GM23338 (cell line): ENCODE data around the gene NEK6. TPM values are rescaled to one million over a fixed set of nuclear protein-coding genes. Genes with fewer than 3 reads are reported as not detected.

Experiments used
- ATAC-seq: fragments of 200-7000 bp; cut with Tn5 transposase; 3 replicates; pipeline ENCODE4 v1.9.1; 2020
- DNase-seq: peaks from one replicate; pipeline ENCODE4 v3.0.0-alpha.2; 2015; ENCODE audit warnings: low spot score
- H2AFZ ChIP-seq: fragments of 200-600 bp; sonication (generic); 2 replicates; pipeline ENCODE4 v1.8.0; 2016; ENCODE audit warnings: antibody characterized with exemption, mild to moderate bottlenecking, moderate library complexity
- H3F3A ChIP-seq: fragments of 200-600 bp; sonication (generic); replicated peaks from 2 replicates; pipeline ENCODE4 v1.8.0; 2017; ENCODE audit warnings: antibody characterized with exemption, mixed run types, low read depth
- H3K27ac ChIP-seq: fragments of 200-600 bp; sonication (generic); 2 replicates; pipeline ENCODE4 v1.6.1; 2016; ENCODE audit warnings: low read depth
- H3K27me3 ChIP-seq: fragments of 200-600 bp; sonication (generic); 2 replicates; pipeline ENCODE4 v1.8.0; 2016; ENCODE audit warnings: mild to moderate bottlenecking, mixed run types, moderate library complexity; ENCODE audit not compliant: insufficient read depth
- H3K36me3 ChIP-seq: fragments of 200-600 bp; sonication (generic); 2 replicates; pipeline ENCODE4 v1.8.0; 2016; ENCODE audit warnings: mild to moderate bottlenecking; ENCODE audit not compliant: insufficient read depth
- H3K4me1 ChIP-seq: fragments of 200-600 bp; sonication (generic); 2 replicates; pipeline ENCODE4 v1.8.0; 2016; ENCODE audit warnings: mild to moderate bottlenecking, moderate library complexity; ENCODE audit not compliant: insufficient read depth
- H3K4me2 ChIP-seq: fragments of 200-600 bp; sonication (generic); 2 replicates; pipeline ENCODE4 v1.7.1; 2017; ENCODE audit warnings: mixed run types
- H3K4me3 ChIP-seq: fragments of 200-600 bp; sonication (generic); 2 replicates; pipeline ENCODE4 v1.6.1; 2016; ENCODE audit warnings: mixed run types
- H3K79me2 ChIP-seq: fragments of 200-600 bp; sonication (generic); replicated peaks from 2 replicates; pipeline ENCODE4 v1.8.0; 2017; ENCODE audit warnings: mild to moderate bottlenecking; ENCODE audit not compliant: insufficient read depth
- H3K9me2 ChIP-seq: fragments of 200-600 bp; sonication (generic); 2 replicates; pipeline ENCODE4 v1.8.0; 2017; ENCODE audit not compliant: insufficient read depth
- H4K20me1 ChIP-seq: fragments of 200-600 bp; sonication (generic); replicated peaks from 2 replicates; pipeline ENCODE4 v1.8.0; 2017; ENCODE audit warnings: mild to moderate bottlenecking; ENCODE audit not compliant: insufficient read depth
- H3K27ac Mint-ChIP-seq: 2 replicates; pipeline ENCODE4 v1.8.0; 2020; ENCODE audit warnings: inconsistent platforms, mild to moderate bottlenecking, moderate library complexity, mixed read lengths
- H3K27me3 Mint-ChIP-seq: 3 replicates; pipeline ENCODE4 v1.8.0; 2022; ENCODE audit warnings: low read depth, mild to moderate bottlenecking, moderate library complexity, mixed read lengths, inconsistent platforms; ENCODE audit not compliant: insufficient read depth, poor library complexity
- H3K36me3 Mint-ChIP-seq: 3 replicates; pipeline ENCODE4 v1.8.0; 2021; ENCODE audit warnings: low read depth, mild to moderate bottlenecking, inconsistent platforms, moderate library complexity, mixed read lengths
- H3K4me1 Mint-ChIP-seq: 3 replicates; pipeline ENCODE4 v1.8.0; 2020; ENCODE audit warnings: mild to moderate bottlenecking, inconsistent platforms, mixed read lengths
- H3K4me3 Mint-ChIP-seq: 3 replicates; pipeline ENCODE4 v1.8.0; 2021; ENCODE audit warnings: moderate library complexity, mild to moderate bottlenecking, inconsistent platforms, mixed read lengths
- H3K9me3 Mint-ChIP-seq: 3 replicates; pipeline ENCODE4 v1.8.0; 2020; ENCODE audit warnings: moderate library complexity, mild to moderate bottlenecking, inconsistent platforms, mixed read lengths
- CREB1 ChIP-seq: fragments of 250-450 bp; sonication (Bioruptor Pico); IDR thresholded peaks from 2 replicates; pipeline ENCODE4 v1.5.0; 2020; ENCODE audit warnings: low read depth, mild to moderate bottlenecking, moderate library complexity
- ETS1 ChIP-seq: IDR thresholded peaks from 2 replicates; pipeline ENCODE4 v1.6.1; 2016; ENCODE audit warnings: antibody characterized with exemption
- EZH2 ChIP-seq: fragments of 200-600 bp; sonication (generic); IDR thresholded peaks from one replicate; pipeline ENCODE4 v1.8.0; 2017; ENCODE audit warnings: antibody characterized with exemption, mild to moderate bottlenecking, low read depth; ENCODE audit not compliant: unreplicated experiment
- EZH2phosphoT487 ChIP-seq: fragments of 200-600 bp; sonication (generic); IDR thresholded peaks from one replicate; pipeline ENCODE4 v1.8.1; 2018; ENCODE audit warnings: antibody characterized with exemption; ENCODE audit not compliant: unreplicated experiment
- JUNB ChIP-seq: IDR thresholded peaks from one replicate; pipeline ENCODE4 v1.6.1; 2016; ENCODE audit warnings: antibody characterized with exemption; ENCODE audit not compliant: unreplicated experiment
- NANOG ChIP-seq: IDR thresholded peaks from 2 replicates; pipeline ENCODE4 v1.6.1; 2016; ENCODE audit warnings: antibody characterized with exemption, borderline replicate concordance
- POLR2AphosphoS5 ChIP-seq: IDR thresholded peaks from 2 replicates; pipeline ENCODE4 v1.6.1; 2016; ENCODE audit warnings: antibody characterized with exemption, low read depth
- REST ChIP-seq: IDR thresholded peaks from one replicate; pipeline ENCODE4 v1.6.1; 2018; ENCODE audit warnings: antibody characterized with exemption; ENCODE audit not compliant: unreplicated experiment
- STAT1 ChIP-seq: IDR thresholded peaks from one replicate; pipeline ENCODE4 v1.6.1; 2016; ENCODE audit warnings: antibody characterized with exemption; ENCODE audit not compliant: unreplicated experiment
- ZNF114 ChIP-seq: fragments of 250-450 bp; sonication (Bioruptor Pico); IDR thresholded peaks from 2 replicates; pipeline ENCODE4 v1.5.0; 2020; ENCODE audit warnings: mild to moderate bottlenecking, moderate library complexity
- ZNF331 ChIP-seq: fragments of 250-450 bp; sonication (Bioruptor Pico); IDR thresholded peaks from 2 replicates; pipeline ENCODE4 v1.5.0; 2020; ENCODE audit warnings: low read depth, mild to moderate bottlenecking, moderate library complexity
- polyA plus RNA-seq: library from polyadenylated mRNA; unstranded; fragments of >200 nt; fragmentation: Nextera tagmentation; extraction: Ambion mirVana; gene quantifications from 2 replicates; pipeline ENCODE4 v1.2.1, GENCODE V29; 2016
- total RNA-seq: library from RNA; depleted of rRNA; stranded (reverse); fragments of >200 nt; shearing (Covaris generic); gene quantifications from 2 replicates; pipeline ENCODE4 v1.2.3, GENCODE V29; 2014
- TF ChIP-seq, protein P1 (sequence below): fragments of 250-450 bp; sonication (Bioruptor Pico); IDR thresholded peaks from 2 replicates; pipeline ENCODE4 v1.5.0; 2020; ENCODE audit warnings: mild to moderate bottlenecking, moderate library complexity
- TF ChIP-seq, protein P2 (sequence below), 2 experiments: fragments of 200-600 bp in 1 of 2; sonication (generic) in 1 of 2; conservative IDR thresholded peaks; 2 replicates each; pipeline versions ENCODE4 v1.5.1 to v1.6.1; 2016 to 2017; ENCODE audit warnings: antibody characterized with exemption in 2 of 2, low read depth in 2 of 2, mild to moderate bottlenecking in 2 of 2, moderate library complexity in 1 of 2

Gene NEK6
- total and polyA plus RNA-seq, 2 experiments from 2014 or later, result 8.1 to 11.2 TPM

DNA sequence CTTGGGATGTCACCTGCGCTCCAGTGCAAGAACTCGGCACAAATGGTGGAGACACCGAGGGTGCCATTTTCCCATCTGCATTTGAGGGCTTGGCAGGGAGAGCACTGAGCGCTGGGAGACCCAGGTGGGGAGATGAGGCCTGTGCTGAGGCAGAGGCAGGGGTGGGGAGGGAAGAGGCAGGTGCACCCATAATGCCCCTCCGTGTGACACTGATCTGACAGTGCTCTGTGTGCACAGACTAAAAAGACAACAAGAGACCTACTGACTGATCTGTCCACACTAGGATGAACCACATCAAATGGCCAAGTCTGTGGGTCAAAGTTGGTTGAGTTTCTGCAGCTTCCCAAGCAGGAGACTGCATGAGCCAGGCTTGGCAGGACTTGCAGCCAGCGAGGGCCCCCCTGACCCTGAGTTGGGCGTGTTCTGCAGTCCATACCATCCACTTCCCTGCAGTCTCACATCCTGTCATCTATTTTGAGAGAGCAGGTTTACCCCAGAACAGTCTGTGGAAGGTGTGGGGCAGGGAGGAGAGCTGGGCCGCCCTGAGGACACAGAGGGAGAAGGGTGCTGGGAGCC lies 41.9 kb downstream of the NEK6 start:
- ATAC-seq, result no peak
- no peaks in the 10 kb centered on the region; the same call in 2 of the 3 replicates for H3K36me3 Mint-ChIP-seq
- H3K4me1 Mint-ChIP-seq, result peaks cover 14% of the 10 kb centered on the region
- no peak overlapping the region for H2AFZ ChIP-seq
- H3K79me2 ChIP-seq, result 0 out of 2 replicates have a peak, but pooled peaks cover 3% of the 10 kb centered on the region
- H3K4me3 Mint-ChIP-seq, result no peak overlapping the region
- H3F3A ChIP-seq, result no peaks in the 10 kb centered on the region
- no peaks in the 10 kb centered on the region for H3K27me3 ChIP-seq
- no peak for DNase-seq
- no peak overlapping the region for H3K4me2 ChIP-seq
- no peaks in the 10 kb centered on the region for H3K9me3 Mint-ChIP-seq
- TF ChIP-seq JUNB (no peak), ZNF331 (CRISPR knock-in tag) (no peak), REST (no peak), ZNF114 (CRISPR knock-in tag) (no peak), POLR2AphosphoS5 (no peak), EZH2 (no peak), ETS1 (no peak), EZH2phosphoT487 (no peak), NANOG (no peak), CREB1 (CRISPR knock-in tag) (no peak), STAT1 (no peak)
- TF ChIP-seq, protein P1, sequence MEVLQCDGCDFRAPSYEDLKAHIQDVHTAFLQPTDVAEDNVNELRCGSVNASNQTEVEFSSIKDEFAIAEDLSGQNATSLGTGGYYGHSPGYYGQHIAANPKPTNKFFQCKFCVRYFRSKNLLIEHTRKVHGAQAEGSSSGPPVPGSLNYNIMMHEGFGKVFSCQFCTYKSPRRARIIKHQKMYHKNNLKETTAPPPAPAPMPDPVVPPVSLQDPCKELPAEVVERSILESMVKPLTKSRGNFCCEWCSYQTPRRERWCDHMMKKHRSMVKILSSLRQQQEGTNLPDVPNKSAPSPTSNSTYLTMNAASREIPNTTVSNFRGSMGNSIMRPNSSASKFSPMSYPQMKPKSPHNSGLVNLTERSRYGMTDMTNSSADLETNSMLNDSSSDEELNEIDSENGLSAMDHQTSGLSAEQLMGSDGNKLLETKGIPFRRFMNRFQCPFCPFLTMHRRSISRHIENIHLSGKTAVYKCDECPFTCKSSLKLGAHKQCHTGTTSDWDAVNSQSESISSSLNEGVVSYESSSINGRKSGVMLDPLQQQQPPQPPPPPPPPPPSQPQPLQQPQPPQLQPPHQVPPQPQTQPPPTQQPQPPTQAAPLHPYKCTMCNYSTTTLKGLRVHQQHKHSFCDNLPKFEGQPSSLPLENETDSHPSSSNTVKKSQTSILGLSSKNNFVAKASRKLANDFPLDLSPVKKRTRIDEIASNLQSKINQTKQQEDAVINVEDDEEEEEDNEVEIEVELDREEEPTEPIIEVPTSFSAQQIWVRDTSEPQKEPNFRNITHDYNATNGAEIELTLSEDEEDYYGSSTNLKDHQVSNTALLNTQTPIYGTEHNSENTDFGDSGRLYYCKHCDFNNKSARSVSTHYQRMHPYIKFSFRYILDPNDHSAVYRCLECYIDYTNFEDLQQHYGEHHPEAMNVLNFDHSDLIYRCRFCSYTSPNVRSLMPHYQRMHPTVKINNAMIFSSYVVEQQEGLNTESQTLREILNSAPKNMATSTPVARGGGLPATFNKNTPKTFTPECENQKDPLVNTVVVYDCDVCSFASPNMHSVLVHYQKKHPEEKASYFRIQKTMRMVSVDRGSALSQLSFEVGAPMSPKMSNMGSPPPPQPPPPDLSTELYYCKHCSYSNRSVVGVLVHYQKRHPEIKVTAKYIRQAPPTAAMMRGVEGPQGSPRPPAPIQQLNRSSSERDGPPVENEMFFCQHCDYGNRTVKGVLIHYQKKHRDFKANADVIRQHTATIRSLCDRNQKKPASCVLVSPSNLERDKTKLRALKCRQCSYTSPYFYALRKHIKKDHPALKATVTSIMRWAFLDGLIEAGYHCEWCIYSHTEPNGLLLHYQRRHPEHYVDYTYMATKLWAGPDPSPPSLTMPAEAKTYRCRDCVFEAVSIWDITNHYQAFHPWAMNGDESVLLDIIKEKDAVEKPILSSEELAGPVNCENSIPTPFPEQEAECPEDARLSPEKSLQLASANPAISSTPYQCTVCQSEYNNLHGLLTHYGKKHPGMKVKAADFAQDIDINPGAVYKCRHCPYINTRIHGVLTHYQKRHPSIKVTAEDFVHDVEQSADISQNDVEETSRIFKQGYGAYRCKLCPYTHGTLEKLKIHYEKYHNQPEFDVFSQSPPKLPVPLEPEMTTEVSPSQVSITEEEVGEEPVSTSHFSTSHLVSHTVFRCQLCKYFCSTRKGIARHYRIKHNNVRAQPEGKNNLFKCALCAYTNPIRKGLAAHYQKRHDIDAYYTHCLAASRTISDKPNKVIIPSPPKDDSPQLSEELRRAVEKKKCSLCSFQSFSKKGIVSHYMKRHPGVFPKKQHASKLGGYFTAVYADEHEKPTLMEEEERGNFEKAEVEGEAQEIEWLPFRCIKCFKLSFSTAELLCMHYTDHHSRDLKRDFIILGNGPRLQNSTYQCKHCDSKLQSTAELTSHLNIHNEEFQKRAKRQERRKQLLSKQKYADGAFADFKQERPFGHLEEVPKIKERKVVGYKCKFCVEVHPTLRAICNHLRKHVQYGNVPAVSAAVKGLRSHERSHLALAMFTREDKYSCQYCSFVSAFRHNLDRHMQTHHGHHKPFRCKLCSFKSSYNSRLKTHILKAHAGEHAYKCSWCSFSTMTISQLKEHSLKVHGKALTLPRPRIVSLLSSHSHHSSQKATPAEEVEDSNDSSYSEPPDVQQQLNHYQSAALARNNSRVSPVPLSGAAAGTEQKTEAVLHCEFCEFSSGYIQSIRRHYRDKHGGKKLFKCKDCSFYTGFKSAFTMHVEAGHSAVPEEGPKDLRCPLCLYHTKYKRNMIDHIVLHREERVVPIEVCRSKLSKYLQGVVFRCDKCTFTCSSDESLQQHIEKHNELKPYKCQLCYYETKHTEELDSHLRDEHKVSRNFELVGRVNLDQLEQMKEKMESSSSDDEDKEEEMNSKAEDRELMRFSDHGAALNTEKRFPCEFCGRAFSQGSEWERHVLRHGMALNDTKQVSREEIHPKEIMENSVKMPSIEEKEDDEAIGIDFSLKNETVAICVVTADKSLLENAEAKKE (CRISPR knock-in tag), result no peak
- TF ChIP-seq, protein P2, sequence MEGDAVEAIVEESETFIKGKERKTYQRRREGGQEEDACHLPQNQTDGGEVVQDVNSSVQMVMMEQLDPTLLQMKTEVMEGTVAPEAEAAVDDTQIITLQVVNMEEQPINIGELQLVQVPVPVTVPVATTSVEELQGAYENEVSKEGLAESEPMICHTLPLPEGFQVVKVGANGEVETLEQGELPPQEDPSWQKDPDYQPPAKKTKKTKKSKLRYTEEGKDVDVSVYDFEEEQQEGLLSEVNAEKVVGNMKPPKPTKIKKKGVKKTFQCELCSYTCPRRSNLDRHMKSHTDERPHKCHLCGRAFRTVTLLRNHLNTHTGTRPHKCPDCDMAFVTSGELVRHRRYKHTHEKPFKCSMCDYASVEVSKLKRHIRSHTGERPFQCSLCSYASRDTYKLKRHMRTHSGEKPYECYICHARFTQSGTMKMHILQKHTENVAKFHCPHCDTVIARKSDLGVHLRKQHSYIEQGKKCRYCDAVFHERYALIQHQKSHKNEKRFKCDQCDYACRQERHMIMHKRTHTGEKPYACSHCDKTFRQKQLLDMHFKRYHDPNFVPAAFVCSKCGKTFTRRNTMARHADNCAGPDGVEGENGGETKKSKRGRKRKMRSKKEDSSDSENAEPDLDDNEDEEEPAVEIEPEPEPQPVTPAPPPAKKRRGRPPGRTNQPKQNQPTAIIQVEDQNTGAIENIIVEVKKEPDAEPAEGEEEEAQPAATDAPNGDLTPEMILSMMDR (conservative IDR thresholded peaks at IDR 0.05; ENCODE audit: low read depth in 2 of 2), result no peak
- H3K27ac Mint-ChIP-seq, result no peak overlapping the region
- peaks cover 13% of the 10 kb centered on the region for H3K27me3 Mint-ChIP-seq
- H3K36me3 ChIP-seq, result no peaks in the 10 kb centered on the region
- H3K4me3 ChIP-seq, result no peak overlapping the region
- no peak overlapping the region for H3K27ac ChIP-seq
- H4K20me1 ChIP-seq, result no peaks in the 10 kb centered on the region
- H3K4me1 ChIP-seq, result no peaks in the 10 kb centered on the region
- H3K9me2 ChIP-seq, result no peaks in the 10 kb centered on the region
